Colon (tissue), 2 donors: ENCODE results near the gene VPS37C.
"Not testable (repeated sequence)": the region's sequence is repeated elsewhere in the genome, so short reads cannot be mapped to it uniquely, and the experiment has no call there.

Experiments used
- FAIRE-seq: peaks from 2 replicates; lab custom pipeline; 2012; peaks lifted over from hg19 to GRCh38; lab: Jason Lieb, UNC
- donor health status: control.
- donor health status: control.

Gene VPS37C

GRCh38 chr11:61161190-61162091 is at the start of gene VPS37C:
Gene VPS37C (minus strand): TSS chr11:61161426. CDS start chr11:61138829, 22,597 bp downstream.
- no peak for FAIRE-seq

GRCh38 chr11:61210629-61211028 is 49.4 kb upstream of the VPS37C start:
- FAIRE-seq = not testable (repeated sequence)

DNA sequence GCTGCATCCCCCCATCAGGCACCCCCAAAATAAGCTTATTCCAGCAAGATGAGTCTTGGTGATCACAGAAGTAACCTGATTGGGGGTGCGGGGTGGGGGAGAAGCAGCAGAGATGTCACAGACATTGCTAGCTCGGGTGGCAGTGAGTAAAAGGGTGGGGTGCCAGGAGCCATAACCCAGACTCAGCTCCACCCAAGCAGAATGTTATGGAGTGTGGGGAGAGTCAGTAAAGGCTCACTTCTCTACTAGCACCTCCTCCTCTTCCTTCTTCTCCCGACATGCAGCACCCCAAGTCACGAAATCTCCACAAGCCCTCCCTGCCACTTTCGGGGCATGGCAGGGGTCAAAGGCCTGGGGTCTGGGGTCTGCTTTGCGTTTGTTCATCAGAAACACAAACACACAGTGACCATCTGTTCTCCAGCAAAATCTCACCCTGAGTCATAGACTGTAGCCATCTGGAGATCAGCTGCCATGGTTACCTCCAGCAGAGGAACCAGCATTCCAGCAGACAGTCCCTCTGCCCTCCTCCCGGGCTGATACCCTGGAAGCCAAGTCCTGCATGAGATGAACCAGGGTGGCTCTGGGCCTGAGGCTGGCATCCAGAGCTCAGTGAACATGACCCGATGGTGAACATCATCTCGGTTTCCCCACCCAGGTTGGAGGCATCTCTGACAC is 46.5 kb upstream of the VPS37C start:
- not testable (repeated sequence) for FAIRE-seq

- not testable (repeated sequence) for FAIRE-seq
These were observed 43.4 kb upstream of the VPS37C start for GRCh38 chr11:61204502-61205059.

- FAIRE-seq = not testable (repeated sequence)
These were observed 42.6 kb upstream of the VPS37C start for GRCh38 chr11:61203873-61204272.

GRCh38 chr11:61202950-61203746 is 41.9 kb upstream of the VPS37C start, which contains the start of gene PGA3:
Gene PGA3 (plus strand): TSS chr11:61203515. CDS start chr11:61203565, 50 bp downstream.
- not testable (repeated sequence) for FAIRE-seq

DNA sequence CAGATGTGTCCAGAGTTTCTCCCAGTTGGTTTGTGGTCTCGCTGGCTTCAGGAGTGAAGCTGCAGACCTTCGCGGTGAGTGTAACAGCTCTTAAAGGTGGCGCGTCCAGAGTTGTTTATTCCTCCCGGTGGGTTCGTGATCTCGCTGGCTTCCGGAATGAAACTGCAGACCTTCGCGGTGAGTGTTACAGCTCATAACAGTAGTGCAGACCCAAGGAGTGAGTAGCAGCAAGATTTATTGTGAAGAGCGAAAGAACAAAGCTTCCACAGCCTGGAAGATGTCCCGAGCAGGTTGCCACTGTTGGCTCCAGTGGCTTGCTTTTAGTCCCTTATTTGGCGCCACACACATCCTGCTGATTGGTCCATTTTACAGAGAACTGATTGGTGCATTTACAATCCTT is 40.2 kb upstream of the VPS37C start:
- no peak for FAIRE-seq

GRCh38 chr11:61198948-61199523 is 37.8 kb upstream of the VPS37C start:
- no peak for FAIRE-seq

GRCh38 chr11:61198361-61198760 is 37.1 kb upstream of the VPS37C start:
- FAIRE-seq = no peak

GRCh38 chr11:61195719-61196118 is 34.5 kb upstream of the VPS37C start:
- FAIRE-seq = no peak

DNA sequence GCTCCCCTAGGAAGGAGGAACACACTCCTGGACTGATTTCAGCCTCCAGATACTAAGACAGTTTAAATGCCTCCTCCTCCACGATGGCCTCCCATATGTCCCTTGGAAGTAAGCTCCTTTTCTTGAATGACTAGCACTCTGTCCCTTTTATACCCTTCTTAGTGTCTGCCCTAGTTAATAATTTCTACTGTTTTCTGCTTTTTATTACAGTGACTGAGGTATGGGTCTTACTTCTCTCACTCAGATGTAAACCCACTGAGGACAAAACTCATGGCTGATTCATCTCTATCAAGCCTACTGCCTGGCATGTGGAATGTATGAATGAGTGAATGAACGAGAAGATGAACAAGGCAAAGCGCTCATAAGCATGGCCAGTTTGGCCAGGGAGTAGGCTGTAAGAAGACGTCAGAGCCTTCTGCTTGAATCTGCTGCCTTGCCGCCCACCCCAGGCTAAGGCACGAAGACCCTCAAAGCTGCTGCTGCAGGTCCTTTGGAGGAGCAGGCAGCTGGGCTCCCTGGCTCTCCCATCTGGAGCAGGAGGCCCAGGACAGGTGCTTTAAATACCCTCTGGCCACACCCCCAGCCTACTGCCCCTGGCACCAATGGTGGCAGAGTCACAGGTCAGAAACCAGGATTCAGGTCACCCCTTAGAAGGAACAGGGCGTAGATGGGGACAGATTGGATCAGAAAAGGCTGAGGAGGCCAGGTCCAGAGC is 33.9 kb upstream of the VPS37C start:
- FAIRE-seq = no peak

GRCh38 chr11:61194169-61194671 is 33.0 kb upstream of the VPS37C start:
- no peak for FAIRE-seq

- FAIRE-seq = no peak
These were observed 32.4 kb upstream of the VPS37C start for GRCh38 chr11:61193596-61193995.

GRCh38 chr11:61189933-61190332 is 28.7 kb upstream of the VPS37C start:
- no peak for FAIRE-seq

DNA sequence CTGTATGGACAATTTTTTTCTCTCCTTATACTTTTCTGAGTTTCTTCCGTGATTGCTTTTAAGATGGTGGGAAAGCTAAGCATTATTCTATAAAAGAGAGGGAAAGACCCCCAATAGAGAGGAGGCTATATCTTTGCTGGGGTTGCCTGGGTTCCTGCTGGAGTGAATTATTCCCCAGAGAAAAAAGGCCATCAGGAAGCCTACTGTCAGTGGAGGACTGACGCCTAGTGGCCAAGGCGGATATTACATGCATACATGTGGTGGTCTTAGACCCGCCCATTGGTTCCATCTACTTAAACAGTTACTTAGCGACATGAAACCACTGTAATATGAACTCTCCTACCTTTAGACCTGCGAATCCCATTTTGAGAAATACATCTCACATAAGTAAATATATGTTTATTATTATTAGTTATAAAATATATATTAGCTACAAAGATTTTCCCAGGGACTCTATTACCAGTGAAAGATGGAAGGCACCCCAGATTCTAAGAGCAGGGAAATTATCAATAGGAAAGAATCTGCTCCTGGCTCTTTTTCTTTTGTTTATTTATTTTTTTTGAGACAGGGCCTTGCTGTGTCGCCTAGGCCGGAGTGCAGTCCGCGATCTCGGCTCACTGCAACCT is 26.4 kb upstream of the VPS37C start:
- no peak for FAIRE-seq

DNA sequence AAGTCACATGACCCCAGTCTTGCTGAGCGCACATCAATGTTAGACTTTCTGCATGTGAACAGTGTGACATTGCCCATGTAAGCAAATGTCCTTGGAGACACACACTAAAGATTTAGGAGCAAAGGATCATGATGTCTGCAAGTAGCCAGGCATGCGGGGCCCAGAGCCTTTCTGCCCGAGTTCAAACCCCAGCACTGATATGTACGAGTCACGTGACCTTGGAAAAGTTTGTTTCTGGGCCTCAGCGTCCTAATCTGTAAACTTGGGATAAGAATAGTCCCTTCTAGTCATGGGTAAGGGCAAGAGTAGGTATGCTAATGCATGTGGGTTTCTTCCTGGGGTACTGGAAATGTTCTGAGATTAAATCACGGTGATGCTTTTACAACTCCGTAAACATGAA is 25.3 kb upstream of the VPS37C start:
- FAIRE-seq = no peak

DNA sequence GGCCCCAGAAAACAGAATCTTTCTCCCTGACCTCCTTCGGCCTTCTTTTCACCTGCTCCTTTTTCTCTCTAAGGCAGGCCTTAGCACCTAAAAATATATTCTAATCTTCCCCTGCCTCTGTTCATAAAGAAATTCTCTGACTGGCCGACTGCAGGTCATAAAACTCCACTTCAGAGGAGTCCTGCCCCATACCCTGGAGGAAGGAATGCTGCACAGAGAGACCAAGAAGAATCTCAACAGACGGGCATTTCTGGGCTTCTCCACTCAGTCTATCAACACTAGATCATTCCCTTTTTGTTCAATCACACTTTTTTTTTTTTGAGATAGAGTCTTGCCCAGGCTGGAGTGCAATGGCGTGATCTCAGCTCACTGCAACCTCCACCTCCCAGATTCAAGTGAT is 22.4 kb upstream of the VPS37C start:
- no peak for FAIRE-seq

DNA sequence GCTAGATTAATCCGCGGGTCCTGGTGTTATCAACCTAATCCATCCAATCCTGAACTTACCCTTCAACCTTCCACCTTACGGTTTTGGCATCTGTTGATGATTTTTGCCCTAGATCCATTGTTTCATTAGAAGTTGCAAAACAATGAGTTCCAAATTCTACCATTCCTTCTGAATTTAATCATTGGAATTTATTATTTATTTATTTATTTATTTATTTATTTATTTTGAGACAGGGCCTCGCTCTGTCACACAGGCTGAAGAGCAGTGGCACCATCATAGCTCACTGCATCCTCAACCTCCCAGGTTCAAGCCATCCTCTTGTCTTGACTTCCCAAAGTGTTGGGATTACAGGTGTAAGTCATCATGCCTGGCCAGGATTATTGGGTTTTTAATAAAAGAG is 20.3 kb upstream of the VPS37C start:
- FAIRE-seq = no peak

GRCh38 chr11:61180205-61180604 is 19.0 kb upstream of the VPS37C start:
- FAIRE-seq = not testable (repeated sequence)

GRCh38 chr11:61176446-61176845 is 15.2 kb upstream of the VPS37C start:
- no peak for FAIRE-seq
